GM12878 (cell line): Measurements from ENCODE around the gene PLXNA2. TPM values are rescaled to one million over a fixed set of nuclear protein-coding genes. Genes with fewer than 3 reads are reported as not detected.

Experiments
- ATAC-seq: fragments of 200-7000 bp; cut with Tn5 transposase; 3 replicates; pipeline ENCODE4 v1.9.1; 2020; ENCODE audit warnings: mild to moderate bottlenecking, moderate library complexity
- BruUV-seq: library from RNA; stranded (reverse); fragments of 400-500 nt; replicated peaks from 2 replicates; lab custom pipeline; 2021; lab: Mats Ljungman, UMichigan
- CTCF ChIA-PET: fragments of 300-600 bp; sonication (Branson Sonifier 250); formaldehyde crosslinking; extraction: SDS; loops from one replicate; lab custom pipeline; 2021; ENCODE audit warnings: inconsistent platforms; lab: Yijun Ruan, JAX
- POLR2A ChIA-PET: fragments of 350-600 bp; formaldehyde crosslinking; extraction: SDS; loops from one replicate; lab custom pipeline; 2021; ENCODE audit warnings: inconsistent platforms; lab: Charles Lee
- RAD21 ChIA-PET: fragments of 300-600 bp; sonication (Branson Sonifier 250); formaldehyde crosslinking; loops from one replicate; lab custom pipeline; 2023; ENCODE audit warnings: antibody characterized with exemption; ENCODE audit not compliant: unreplicated experiment; lab: Charles Lee
- SMC1A ChIA-PET: fragments of 300-600 bp; sonication (Branson Sonifier 250); formaldehyde crosslinking; loops from one replicate; lab custom pipeline; 2023; ENCODE audit not compliant: unreplicated experiment, uncharacterized antibody; lab: Charles Lee
- DNase-seq: peaks from one replicate; pipeline ENCODE4 v3.0.0-alpha.2; 2011; ENCODE audit warnings: low read depth, low spot score
- FAIRE-seq: peaks from 3 replicates; lab custom pipeline; 2011; peaks lifted over from hg19 to GRCh38; lab: Jason Lieb, UNC
- H2AFZ ChIP-seq: 2 replicates; pipeline ENCODE4 v1.6.0; 2011; ENCODE audit warnings: low read depth, low read length, control low read depth; ENCODE audit not compliant: control insufficient read depth
- H3K27ac ChIP-seq: 2 replicates; pipeline ENCODE4 v1.5.1; 2011; ENCODE audit warnings: control low read depth; ENCODE audit not compliant: control insufficient read depth, insufficient read depth
- H3K27me3 ChIP-seq, 2 experiments: replicated peaks in 1 of 2; 2 replicates each; pipeline versions ENCODE4 v1.6.0 to v1.6.1; 2011; ENCODE audit warnings: low read length in 1 of 2; ENCODE audit not compliant: control insufficient read depth in 2 of 2, insufficient read depth in 2 of 2
- H3K36me3 ChIP-seq, 2 experiments: 2 replicates each; pipeline ENCODE4 v1.5.1; 2011; ENCODE audit warnings: low read length in 1 of 2; ENCODE audit not compliant: control insufficient read depth in 2 of 2, insufficient read depth in 2 of 2
- H3K4me1 ChIP-seq: 2 replicates; pipeline ENCODE4 v1.6.1; 2011; ENCODE audit warnings: mild to moderate bottlenecking, low read length, moderate library complexity, mixed read lengths; ENCODE audit not compliant: control insufficient read depth, insufficient read depth
- H3K4me2 ChIP-seq: 2 replicates; pipeline ENCODE4 v1.6.0; 2011; ENCODE audit warnings: control low read depth; ENCODE audit not compliant: control insufficient read depth, insufficient read depth
- H3K4me3 ChIP-seq: fragments of 200-600 bp; sonication (generic); 2 replicates; pipeline ENCODE4 v1.5.1; 2016
- H3K79me2 ChIP-seq: 2 replicates; pipeline ENCODE4 v1.6.0; 2011; ENCODE audit warnings: low read length; ENCODE audit not compliant: control insufficient read depth, insufficient read depth
- H3K9ac ChIP-seq: 2 replicates; pipeline ENCODE4 v1.8.0; 2011; ENCODE audit warnings: low read length, control low read depth, mixed read lengths; ENCODE audit not compliant: control insufficient read depth, insufficient read depth
- H3K9me3 ChIP-seq: replicated peaks from 3 replicates; pipeline ENCODE4 v1.5.1; 2011; ENCODE audit warnings: mild to moderate bottlenecking, low read length; ENCODE audit not compliant: control insufficient read depth, insufficient read depth
- H4K20me1 ChIP-seq: 2 replicates; pipeline ENCODE4 v1.6.0; 2011; ENCODE audit not compliant: control insufficient read depth, insufficient read depth
- KLF5 ChIP-seq: fragments of 450-650 bp; IDR thresholded peaks from 2 replicates; pipeline ENCODE4 v1.6.1; 2014; ENCODE audit warnings: mild to moderate bottlenecking; ENCODE audit not compliant: partially characterized antibody
- RAD21 ChIP-seq: IDR thresholded peaks from 2 replicates; pipeline ENCODE4 v1.6.1; 2011; ENCODE audit warnings: mild to moderate bottlenecking, low read depth, low read length, moderate library complexity; ENCODE audit not compliant: insufficient read depth
- RCOR1 ChIP-seq: conservative IDR thresholded peaks from 2 replicates; pipeline ENCODE4 v1.6.1; 2012; ENCODE audit warnings: low read depth, low read length, improper control_type of control experiment
- SMC3 ChIP-seq: IDR thresholded peaks from 2 replicates; pipeline ENCODE4 v1.6.1; 2011; ENCODE audit warnings: low read length, improper control_type of control experiment, borderline replicate concordance
- ZBED1 ChIP-seq: IDR thresholded peaks from 2 replicates; pipeline ENCODE4 v1.6.1; 2016; ENCODE audit warnings: borderline replicate concordance
- ZNF217 ChIP-seq: fragments of 450-650 bp; IDR thresholded peaks from 2 replicates; pipeline ENCODE4 v1.6.1; 2017; ENCODE audit warnings: antibody characterized with exemption, mild to moderate bottlenecking
- ZZZ3 ChIP-seq: IDR thresholded peaks from 2 replicates; pipeline ENCODE4 v1.6.1; 2011; ENCODE audit warnings: low read depth; ENCODE audit not compliant: control insufficient read depth, insufficient read length
- WGBS: methylation state at CpG from one replicate; pipeline ENCODE4 v1.1.6; 2016; ENCODE audit warnings: low lambda C conversion rate; ENCODE audit not compliant: insufficient replicate concordance, insufficient coverage; ENCODE audit errors: missing lambda C conversion rate; 5-methylcytosine and 5-hydroxymethylcytosine counted together
- in situ Hi-C: fragments of 300-500 bp; cut with MboI; formaldehyde crosslinking; loops from 9 replicates; pipeline ENCODE4 v1.14.3; 2018; ENCODE audit warnings: mixed read lengths
- intact Hi-C: fragments of 100-400 bp; cut with micrococcal nuclease; formaldehyde crosslinking; loops from one replicate; pipeline ENCODE4 v1.14.2; 2022; ENCODE audit not compliant: unreplicated experiment
- polyA plus RNA-seq, 11 experiments: library from polyadenylated mRNA; depleted of rRNA in 4 of 11; unstranded in 6 of 11; stranded (reverse) in 5 of 11; fragments of >200 nt; fragmentation: Nextera tagmentation in 4 of 11; fragmentation: Illumina TruSeq in 1 of 11; extraction: Ambion mirVana in 4 of 11; extraction: Trizol in 1 of 11; gene quantifications; 1 replicate in 1 of 11; 2 replicates in 10 of 11; pipeline versions ENCODE4 v1.2.1 to v1.2.3, GENCODE V29; 2011 to 2016; ENCODE audit warnings: inconsistent platforms in 2 of 11, missing spikeins in 2 of 11, low read depth in 1 of 11
- total RNA-seq, 4 experiments: library from RNA; depleted of rRNA in 3 of 4; stranded (reverse); fragments of >200 nt in 3 of 4; fragmentation: Illumina TruSeq in 1 of 4; extraction: Trizol in 1 of 4; gene quantifications; 2 replicates each; pipeline versions ENCODE4 v1.2.1 to v1.2.3, GENCODE V29; 2013 to 2021

PLXNA2 gene
- total and polyA plus RNA-seq, 10 of the 15 experiments (the other 5 are each of a cell fraction or from before 2014, with no cell fraction given), result under 0.01 to 0.08 (median 0.07) TPM; not detected in 4

DNA sequence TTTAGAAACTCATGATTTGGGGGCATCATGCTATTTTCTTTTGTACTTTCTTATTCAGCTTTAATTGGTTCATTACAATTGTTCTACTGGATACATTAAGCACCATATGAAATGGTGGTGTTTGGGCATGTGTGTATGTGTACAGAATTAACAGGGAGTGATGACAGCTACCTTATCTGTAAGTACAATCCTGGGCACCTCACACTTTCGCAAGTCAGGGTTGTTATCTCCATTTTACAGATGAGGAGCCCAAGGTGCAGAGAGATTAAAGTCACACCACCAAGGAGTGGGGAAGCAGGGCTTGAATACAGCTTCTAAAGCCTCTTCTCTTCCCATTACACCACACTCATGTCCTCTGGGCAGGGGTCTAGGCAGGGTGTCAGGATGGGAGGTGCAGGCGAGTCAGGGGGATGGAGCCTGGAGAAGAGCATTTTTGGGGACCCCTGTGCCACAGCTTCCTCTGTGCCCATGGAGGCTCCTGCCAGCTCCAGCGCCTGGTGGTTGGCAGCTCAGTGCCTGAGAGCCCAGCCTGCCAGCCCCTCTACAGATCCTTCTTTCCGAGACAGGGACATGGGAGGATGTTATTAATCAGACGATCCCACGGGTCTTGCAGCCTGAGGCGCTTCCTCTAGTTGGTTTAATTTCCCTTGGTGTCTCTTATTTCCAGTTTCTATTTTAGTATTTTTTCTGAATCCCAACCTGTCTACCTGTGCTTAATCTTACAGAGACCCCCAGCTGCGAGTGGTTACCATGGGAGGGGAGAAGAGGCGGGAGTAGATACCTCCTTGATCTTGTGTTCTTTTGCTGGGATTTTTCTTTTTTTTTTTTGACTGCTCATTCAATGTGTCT, 207.0 kb downstream of the PLXNA2 start:
- ATAC-seq (no peak), FAIRE-seq (no peak)
- RAD21 ChIA-PET, result no interaction called here
- no peaks in the 10 kb centered on the region for H3K36me3 ChIP-seq
- no peaks in the 10 kb centered on the region for H3K4me1 ChIP-seq
- peaks cover 0 to 2% of the 10 kb centered on the region in 2 experiments; a peak in 3 of 4 replicates for H3K27me3 ChIP-seq
- BruUV-seq, result no TSS peak
- no peak overlapping the region for H3K4me3 ChIP-seq
- 5% methylated on average over 9 of the region's 9 CpGs for WGBS
- H4K20me1 ChIP-seq, result no peaks in the 10 kb centered on the region
- H3K9me3 ChIP-seq, result no peaks in the 10 kb centered on the region
- in situ Hi-C loops, result no loop called here
- H3K9ac ChIP-seq, result no peak overlapping the region
- TF ChIP-seq ZZZ3 (no peak), KLF5 (no peak), RAD21 (no peak), SMC3 (no peak), ZBED1 (no peak), RCOR1 (no peak), ZNF217 (no peak)
- TF ChIP-seq, all 136 proteins: peak for 0
- intact Hi-C loops, result no loop called here
- Histone ChIP-seq H3K4me2 (no peak overlapping the region), H2AFZ (no peak overlapping the region), H3K27ac (no peak overlapping the region), H3K79me2 (no peaks in the 10 kb centered on the region)
- DNase-seq, result no peak
- POLR2A ChIA-PET, result no interaction called here
- CTCF ChIA-PET, result interaction anchor here (3.6 to 4.1 kb wide), 2 partner anchors 14 to 207 kb away, joined by 19 to 25 read pairs; partner anchors contain the start of gene PLXNA2
- SMC1A ChIA-PET, result interaction anchor here (1.3 kb wide), 1 partner anchor 51 kb away, joined by 3 read pairs; no protein-coding TSS in a partner anchor
